HG03342 (cell line): ENCODE results near the gene DLK2.
"Not testable (repeated sequence)": the region's sequence is repeated elsewhere in the genome, so short reads cannot be mapped to it uniquely, and the experiment has no call there.

ENCODE experiments used
- ATAC-seq: cut with Tn5 transposase; IDR thresholded peaks from one replicate; pipeline ENCODE4 v1.9.1; 2021; ENCODE audit warnings: mild to moderate bottlenecking, moderate library complexity; ENCODE audit not compliant: unreplicated experiment

Gene DLK2

GRCh38 chr6:43455531-43456428, at the start of gene DLK2:
TSS of gene DLK2 (minus strand) at chr6:43455548. CDS start at chr6:43454825, 723 bp downstream.
- no peak for ATAC-seq

GRCh38 chr6:43503443-43503842, 48.1 kb upstream of the DLK2 start:
- ATAC-seq = no peak

GRCh38 chr6:43502666-43503065, 47.3 kb upstream of the DLK2 start:
- ATAC-seq = no peak

DNA sequence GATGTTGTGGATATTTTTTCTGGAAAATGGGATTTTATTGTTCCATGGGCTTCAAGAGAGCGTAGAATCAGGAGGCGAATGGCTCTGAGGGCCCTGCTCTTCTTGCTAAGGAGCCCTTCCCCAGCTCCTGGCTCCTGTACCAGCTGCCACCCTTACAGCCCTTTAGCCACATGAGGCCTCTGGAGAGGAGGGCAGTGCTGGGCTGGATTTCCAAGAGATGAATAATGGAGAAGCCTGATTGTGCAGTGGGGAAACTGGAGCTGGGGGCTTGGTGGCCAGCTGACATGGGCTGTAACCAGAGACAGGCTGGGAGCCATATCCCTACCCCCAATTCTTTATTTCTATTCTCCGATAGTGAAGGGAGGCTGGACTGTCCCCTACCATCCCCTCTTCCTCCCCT, 45.6 kb upstream of the DLK2 start:
- ATAC-seq = no peak

DNA sequence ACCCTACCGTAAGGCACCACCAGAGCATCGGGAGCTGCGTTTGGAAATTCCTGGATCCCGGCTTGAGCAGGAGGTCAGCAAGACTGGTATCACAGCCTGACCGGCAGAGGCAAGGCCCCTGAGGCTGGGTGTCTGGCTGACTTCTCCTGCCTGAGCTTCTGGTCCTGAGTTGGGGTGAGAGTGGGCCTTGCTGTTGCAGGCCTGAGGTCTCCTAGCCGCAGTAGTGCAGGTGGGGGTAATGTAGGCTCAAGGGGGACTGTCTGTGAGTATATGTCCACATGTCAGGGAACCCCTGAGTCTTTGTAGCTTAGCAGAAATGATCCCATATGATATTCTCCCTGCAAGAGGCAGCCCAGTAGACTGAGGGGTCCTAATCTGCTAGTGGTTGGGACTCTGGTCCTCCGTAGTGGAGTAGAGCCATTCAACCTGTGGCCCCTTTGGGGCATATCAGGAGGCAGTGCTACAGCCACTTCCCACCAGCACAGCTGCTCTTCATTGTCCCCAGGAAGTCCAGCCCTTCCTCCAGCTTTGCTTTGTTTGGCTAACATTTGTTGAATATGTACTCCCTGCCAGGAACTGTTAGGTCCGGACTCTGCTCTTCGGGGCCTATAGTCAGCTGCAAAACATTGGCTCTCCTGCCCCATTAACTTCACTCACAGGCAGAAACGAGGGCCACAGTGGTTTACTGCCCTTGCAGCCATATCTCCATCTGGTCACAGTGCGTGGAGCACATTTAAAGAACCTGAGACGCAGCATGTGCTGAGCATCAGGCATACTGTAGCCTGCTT, 43.9 kb upstream of the DLK2 start:
- ATAC-seq = no peak

GRCh38 chr6:43498291-43498690, 42.9 kb upstream of the DLK2 start:
- not testable (repeated sequence) for ATAC-seq

DNA sequence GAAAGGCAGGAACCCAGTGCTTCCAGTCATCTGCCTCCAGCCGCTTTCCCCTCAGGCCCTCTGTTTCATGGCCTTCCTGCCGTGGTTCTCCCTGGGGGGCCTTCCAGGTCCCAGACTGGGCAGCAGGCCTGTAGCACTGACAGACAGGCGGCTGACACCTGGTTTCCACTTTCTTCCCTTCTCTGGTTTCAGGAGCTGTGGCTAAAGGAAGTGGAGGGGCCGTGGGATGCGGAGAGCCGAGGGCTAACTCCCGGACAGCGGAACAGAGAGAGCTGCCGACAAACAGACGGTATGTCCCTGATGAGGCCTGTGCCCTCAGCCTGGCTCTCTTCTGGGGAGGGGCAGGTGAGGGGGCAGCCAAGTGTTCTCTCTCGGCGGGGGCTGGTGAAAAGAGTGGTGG, 42.3 kb upstream of the DLK2 start:
- no peak for ATAC-seq

GRCh38 chr6:43497129-43497396, 41.7 kb upstream of the DLK2 start:
- ATAC-seq = no peak

DNA sequence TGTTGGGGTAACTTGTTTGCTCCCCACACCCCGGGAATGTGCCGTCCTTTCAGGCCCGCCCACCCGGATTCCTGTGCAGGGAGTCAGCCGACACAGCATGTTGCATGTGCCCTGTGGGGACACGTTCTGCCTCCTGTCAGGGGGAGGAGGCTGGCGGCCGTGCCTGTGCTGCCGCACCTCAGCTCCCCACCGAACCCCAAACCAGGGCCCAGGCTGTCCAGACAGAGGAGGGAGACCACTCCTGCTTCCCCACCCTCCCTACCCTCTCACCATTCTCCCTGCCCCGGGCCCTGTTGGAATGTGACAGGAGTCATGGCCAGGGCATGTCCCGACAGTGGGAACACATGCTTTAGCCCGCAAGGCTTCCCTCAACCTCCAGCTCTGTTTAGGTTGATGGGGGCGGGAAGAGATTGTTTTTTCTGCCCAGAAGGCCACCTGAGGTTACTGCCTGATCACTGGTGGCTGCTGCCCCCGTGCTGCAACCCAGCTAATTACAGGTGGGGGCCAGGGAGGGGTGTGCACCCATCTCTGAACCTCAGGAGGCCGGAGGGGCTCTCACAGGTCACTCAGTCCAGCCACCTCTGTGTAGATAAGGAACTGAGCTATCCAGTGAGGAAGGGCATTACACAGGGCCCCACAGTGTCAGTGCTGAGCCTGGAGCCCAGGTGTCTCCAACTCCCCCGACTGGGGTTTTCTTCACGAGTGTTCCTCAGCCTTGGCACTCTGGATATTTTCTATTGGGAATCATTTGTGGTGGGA, 41.2 kb upstream of the DLK2 start:
- ATAC-seq = no peak

DNA sequence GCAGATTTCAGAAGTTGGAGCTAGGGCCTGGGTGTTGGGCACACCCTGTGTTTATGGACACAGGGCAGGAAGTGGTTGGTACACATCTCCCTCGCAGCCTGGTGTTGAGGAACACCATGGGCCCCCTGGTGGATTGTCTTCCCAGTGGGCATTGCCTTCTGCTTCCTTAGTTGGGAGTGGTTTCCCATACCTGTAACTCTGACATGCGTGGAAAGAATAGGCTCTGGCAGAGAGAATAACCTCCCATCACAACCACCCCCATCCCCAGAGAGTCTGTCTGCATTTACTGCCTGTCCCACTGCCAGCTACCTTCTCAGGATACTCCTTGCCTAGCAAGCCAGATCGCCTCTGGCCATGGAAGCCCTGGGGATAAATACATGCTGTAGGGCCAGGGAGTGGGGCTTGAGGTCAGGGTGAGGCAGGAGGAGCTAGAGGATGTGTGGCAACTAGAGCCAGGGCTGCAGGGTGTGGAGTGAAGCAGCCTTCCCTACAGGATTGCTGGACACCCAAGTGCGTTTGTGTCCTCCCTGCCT, 40.1 kb upstream of the DLK2 start:
- ATAC-seq = no peak

GRCh38 chr6:43494766-43495165, 39.4 kb upstream of the DLK2 start:
- no peak for ATAC-seq

DNA sequence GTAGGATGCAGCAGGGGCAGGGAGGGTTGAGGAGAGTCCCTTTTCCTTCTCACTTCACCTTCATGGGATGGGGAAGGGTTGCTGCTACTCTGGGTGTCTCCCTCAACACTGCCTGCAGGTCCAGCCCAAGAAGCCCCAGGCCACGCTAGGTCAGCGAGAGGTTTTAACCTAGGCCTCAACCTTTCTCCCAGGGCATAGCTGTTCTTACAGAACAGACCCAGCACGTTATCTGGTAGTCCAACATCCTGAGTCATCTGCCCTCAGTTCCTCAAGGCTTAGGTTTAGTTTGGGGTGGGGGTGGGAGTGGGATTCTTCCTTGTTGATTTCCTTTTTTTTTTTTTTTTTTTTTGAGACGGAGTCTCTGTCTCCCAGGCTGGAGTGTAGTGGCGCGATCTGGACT, 39.0 kb upstream of the DLK2 start:
- no peak for ATAC-seq

GRCh38 chr6:43493833-43494232, 38.5 kb upstream of the DLK2 start:
- no peak for ATAC-seq

GRCh38 chr6:43493230-43493629, 37.9 kb upstream of the DLK2 start:
- no peak for ATAC-seq

DNA sequence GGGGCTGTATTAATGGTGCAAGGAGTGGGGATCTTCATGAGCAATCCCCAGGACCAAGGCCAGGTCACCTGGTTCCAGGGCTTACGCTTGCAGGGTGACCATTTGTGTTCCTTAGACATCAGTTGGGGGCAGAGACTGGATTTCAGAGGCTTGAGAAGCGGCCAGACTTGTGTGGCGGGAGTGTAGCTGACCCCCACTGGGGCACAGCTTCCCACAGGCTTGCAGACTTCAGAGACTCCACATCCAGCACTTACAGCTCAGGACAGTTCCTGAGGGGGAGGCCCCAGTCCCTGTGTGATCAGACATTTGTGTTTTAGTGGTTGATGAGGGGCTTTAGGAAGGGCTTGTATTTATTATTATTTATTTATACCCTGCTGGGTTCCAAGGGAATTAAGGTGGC, 37.3 kb upstream of the DLK2 start:
- ATAC-seq = no peak

GRCh38 chr6:43491750-43492661, 36.7 kb upstream of the DLK2 start:
- ATAC-seq = no peak

DNA sequence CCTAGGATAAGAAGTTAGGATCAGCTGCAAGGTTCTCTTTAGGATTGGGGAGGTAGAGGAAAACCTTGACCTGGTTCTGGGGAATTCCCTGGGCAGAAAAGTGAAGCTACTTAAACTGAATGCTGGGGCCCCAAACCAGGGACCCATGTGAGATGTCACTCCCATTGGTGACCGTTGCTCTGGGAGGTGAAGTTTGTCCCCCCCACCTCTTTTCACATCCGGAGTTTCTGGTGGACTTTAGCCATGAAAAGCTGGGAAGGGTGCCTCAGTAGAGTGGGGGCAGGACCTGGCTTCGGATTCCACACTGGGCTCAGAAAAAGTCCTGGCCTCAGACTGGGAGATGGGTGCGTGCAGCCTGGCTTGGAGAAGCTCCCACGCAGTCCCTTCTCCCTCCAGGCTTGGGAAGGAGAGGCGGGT, 35.2 kb upstream of the DLK2 start:
- no peak for ATAC-seq

DNA sequence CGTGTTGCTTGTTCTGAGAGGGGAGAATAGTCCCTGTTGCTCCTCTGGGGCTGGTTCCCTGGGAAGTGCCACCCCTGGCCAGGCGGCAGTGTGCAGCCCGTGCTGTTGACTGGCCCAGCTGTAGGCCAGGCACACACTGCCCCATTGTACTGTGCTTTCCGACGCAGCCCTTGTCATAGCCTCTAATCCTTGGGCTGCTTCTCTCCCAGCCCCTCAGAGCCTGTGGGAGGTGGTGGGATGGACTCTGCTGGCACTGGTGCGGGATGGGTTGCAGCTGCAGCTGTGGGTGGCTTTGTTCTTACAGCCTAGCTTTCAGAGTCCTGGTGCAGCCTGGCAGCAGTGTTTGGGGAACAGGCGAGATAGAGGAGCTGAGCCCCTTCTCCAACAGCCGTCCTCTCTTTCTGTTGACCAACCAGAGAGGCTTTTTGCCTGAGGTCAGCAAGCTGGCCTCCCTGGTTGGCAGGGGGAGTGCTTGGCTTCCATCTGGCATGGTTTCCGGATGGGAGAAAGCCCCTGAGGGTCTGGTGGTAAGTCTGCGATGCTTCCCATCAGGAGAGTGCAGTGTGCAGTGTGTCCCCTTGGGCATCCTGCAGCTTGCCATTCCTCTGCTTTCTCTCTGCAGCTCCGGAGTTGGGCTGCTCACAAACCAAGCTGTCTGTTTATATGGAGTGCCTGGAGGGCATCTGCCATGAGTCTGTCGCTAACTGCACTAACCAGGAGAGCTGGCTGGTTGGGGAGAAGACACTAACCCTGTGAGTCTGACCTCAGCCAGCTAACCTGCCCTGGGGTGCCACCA, 34.1 kb upstream of the DLK2 start:
- ATAC-seq = no peak

GRCh38 chr6:43488667-43489276, 33.4 kb upstream of the DLK2 start:
- ATAC-seq = no peak
